CD4-positive, alpha-beta T cell (primary cell): ENCODE results near the gene CLIC5. TPM values are rescaled to one million over a fixed set of nuclear protein-coding genes. Genes with fewer than 3 reads are reported as not detected.

Experiments
- ATAC-seq: fragments of 200-7000 bp; cut with Tn5 transposase; one replicate; pipeline ENCODE4 v1.10.0; 2022; ENCODE audit warnings: mild to moderate bottlenecking; ENCODE audit not compliant: poor library complexity
- CTCF ChIA-PET: fragments of 350-600 bp; sonication (Branson Sonifier 250); formaldehyde crosslinking; loops from one replicate; lab custom pipeline; 2021; ENCODE audit warnings: antibody characterized with exemption, inconsistent platforms; lab: Charles Lee
- POLR2A ChIA-PET: fragments of 350-600 bp; sonication (Branson Sonifier 250); formaldehyde crosslinking; loops from one replicate; lab custom pipeline; 2021; ENCODE audit warnings: antibody characterized with exemption, inconsistent platforms; lab: Charles Lee
- DNase-seq, 14 experiments: peaks; one replicate each; pipeline ENCODE4 v3.0.0-alpha.2; 2013 to 2020; ENCODE audit warnings: mixed read lengths in 2 of 14
- H3K27ac ChIP-seq, 2 donors: one replicate each; pipeline versions ENCODE4 v1.5.1 to v1.7.0; 2013; ENCODE audit warnings: low read length in 2 of 2, low read depth in 1 of 2, mild to moderate bottlenecking in 1 of 2
- H3K27me3 ChIP-seq, 2 experiments: 1 replicate in 1 of 2; 2 replicates in 1 of 2; pipeline versions ENCODE4 v1.6.1 to v1.7.0; 2013; ENCODE audit warnings: low read length in 2 of 2, control low read depth in 1 of 2, mild to moderate bottlenecking in 1 of 2, moderate library complexity in 1 of 2; ENCODE audit not compliant: insufficient read depth in 2 of 2, control insufficient read depth in 1 of 2
- H3K36me3 ChIP-seq: one replicate; pipeline ENCODE4 v1.6.1; 2013; ENCODE audit warnings: low read length, control low read depth; ENCODE audit not compliant: insufficient read depth
- H3K4me1 ChIP-seq: one replicate; pipeline ENCODE4 v1.6.1; 2013; ENCODE audit warnings: low read length, control low read depth; ENCODE audit not compliant: insufficient read depth
- H3K4me3 ChIP-seq: one replicate; pipeline ENCODE4 v1.5.1; 2013; ENCODE audit warnings: mild to moderate bottlenecking, low read length, moderate library complexity
- H3K9me3 ChIP-seq, 2 experiments: 1 replicate in 1 of 2; 2 replicates in 1 of 2; pipeline versions ENCODE4 v1.6.1 to v1.7.0; 2013; ENCODE audit warnings: low read length in 2 of 2, mild to moderate bottlenecking in 2 of 2, control low read depth in 1 of 2, moderate library complexity in 1 of 2; ENCODE audit not compliant: control insufficient read depth in 1 of 2, insufficient read depth in 1 of 2
- H3K27ac Mint-ChIP-seq: one replicate; pipeline ENCODE4 v1.8.0; 2020; ENCODE audit warnings: mixed read lengths
- H3K27me3 Mint-ChIP-seq: one replicate; pipeline ENCODE4 v1.8.0; 2021; ENCODE audit warnings: mixed read lengths
- H3K36me3 Mint-ChIP-seq: one replicate; pipeline ENCODE4 v1.8.0; 2021; ENCODE audit warnings: low read depth, mixed read lengths
- H3K4me1 Mint-ChIP-seq: one replicate; pipeline ENCODE4 v1.8.0; 2021; ENCODE audit warnings: low read depth, mixed read lengths
- H3K4me3 Mint-ChIP-seq: one replicate; pipeline ENCODE4 v1.8.0; 2020; ENCODE audit warnings: mild to moderate bottlenecking, mixed read lengths
- H3K9me3 Mint-ChIP-seq: one replicate; pipeline ENCODE4 v1.8.0; 2020; ENCODE audit warnings: mixed read lengths
- CTCF ChIP-seq: fragments of 200-600 bp; IDR thresholded peaks from one replicate; pipeline ENCODE4 v1.8.0; 2022; ENCODE audit warnings: antibody characterized with exemption, mild to moderate bottlenecking
- intact Hi-C, 2 experiments: fragments of 100-400 bp; cut with DNase I in 1 of 2; cut with micrococcal nuclease in 1 of 2; formaldehyde crosslinking; loops; one replicate each; pipeline versions ENCODE4 v1.15.1 to v1.9.0; 2023 to 2025; cut with DNase I, micrococcal nuclease
- total RNA-seq, 174 experiments: library from RNA in 2 of 174; stranded (reverse) in 2 of 174; gene quantifications; one replicate each; pipeline ENCODE4 v1.2.3 and lab custom pipeline; 2021 to 2026

CLIC5 gene
- total RNA-seq, 2 experiments from 2014 or later, result 2.5 to 2.8 TPM

GRCh38 chr6:46053039-46053933 is 37.6 kb upstream of the CLIC5 start:
- no peaks in the 10 kb centered on the region for H3K36me3 Mint-ChIP-seq
- no peak overlapping the region for H3K27ac ChIP-seq
- no peak for TF ChIP-seq CTCF
- ChIA-PET CTCF (no interaction called here), POLR2A (no interaction called here)
- H3K36me3 ChIP-seq, result no peaks in the 10 kb centered on the region
- no peaks in the 10 kb centered on the region for H3K9me3 ChIP-seq
- H3K27me3 Mint-ChIP-seq, result peaks cover 35% of the 10 kb centered on the region
- DNase-seq (no peak), ATAC-seq (no peak)
- intact Hi-C loops, result no loop called here
- no peaks in the 10 kb centered on the region for H3K4me1 Mint-ChIP-seq
- H3K27ac Mint-ChIP-seq, result no peak overlapping the region
- no peak overlapping the region for H3K4me3 ChIP-seq
- no peaks in the 10 kb centered on the region for H3K4me1 ChIP-seq
- H3K27me3 ChIP-seq, result no peaks in the 10 kb centered on the region
- no peak overlapping the region for H3K4me3 Mint-ChIP-seq
- no peaks in the 10 kb centered on the region for H3K9me3 Mint-ChIP-seq

GRCh38 chr6:46052479-46052878 is 36.8 kb upstream of the CLIC5 start:
- Histone ChIP-seq H3K27ac (no peak overlapping the region), H3K4me3 (no peak overlapping the region), H3K27me3 (no peaks in the 10 kb centered on the region), H3K36me3 (no peaks in the 10 kb centered on the region), H3K9me3 (no peaks in the 10 kb centered on the region), H3K4me1 (no peaks in the 10 kb centered on the region)
- Mint-ChIP-seq H3K36me3 (no peaks in the 10 kb centered on the region), H3K27ac (no peak overlapping the region), H3K4me3 (no peak overlapping the region), H3K4me1 (no peaks in the 10 kb centered on the region), H3K27me3 (peaks cover 31% of the 10 kb centered on the region), H3K9me3 (no peaks in the 10 kb centered on the region)
- TF ChIP-seq CTCF, result no peak
- POLR2A ChIA-PET, result no interaction called here
- intact Hi-C loops, result no loop called here
- CTCF ChIA-PET, result no interaction called here
- DNase-seq (no peak), ATAC-seq (no peak)

- Mint-ChIP-seq H3K4me3 (no peak overlapping the region), H3K4me1 (no peaks in the 10 kb centered on the region), H3K36me3 (no peaks in the 10 kb centered on the region), H3K27me3 (peaks cover 25% of the 10 kb centered on the region), H3K27ac (no peak overlapping the region), H3K9me3 (no peaks in the 10 kb centered on the region)
- CTCF ChIA-PET, result no interaction called here
- H3K4me1 ChIP-seq, result no peaks in the 10 kb centered on the region
- TF ChIP-seq CTCF, result no peak
- H3K27ac ChIP-seq, result no peak overlapping the region
- no peak for DNase-seq
- H3K27me3 ChIP-seq, result no peaks in the 10 kb centered on the region
- H3K9me3 ChIP-seq, result no peaks in the 10 kb centered on the region
- intact Hi-C loops, result no loop called here
- ATAC-seq, result no peak
- no peak overlapping the region for H3K4me3 ChIP-seq
- POLR2A ChIA-PET, result no interaction called here
- H3K36me3 ChIP-seq, result no peaks in the 10 kb centered on the region
Observed at GRCh38 chr6:46051962-46052361, 36.3 kb upstream of the CLIC5 start.
